Measurements from ENCODE around the gene CDH4.

- no peak for TF ChIP-seq CTCF (IDR thresholded peaks at IDR 0.05)
- no peak for TF ChIP-seq ZFX (IDR thresholded peaks at IDR 0.05; ENCODE audit: borderline replicate concordance)
Observed at GRCh38 chr20:61679473-61679872, 427.4 kb downstream of the CDH4 start.
